A549 (cell line): Measurements from ENCODE around the gene PRLR. TPM values are rescaled to one million over a fixed set of nuclear protein-coding genes. Genes with fewer than 3 reads are reported as not detected.
A peak's percentile ranks its signal among the peaks of the same experiment; 100 is the strongest.

Experiments
- ATAC-seq, 2 experiments: fragments of 200-7000 bp in 1 of 2; fragments of >200 bp in 1 of 2; cut with Nextera tagmentation in 1 of 2; cut with Tn5 transposase in 1 of 2; 3 replicates each; pipeline versions ENCODE4 v1.8.0 to v1.9.1; 2018 to 2020; ENCODE audit warnings: mild to moderate bottlenecking in 1 of 2, moderate library complexity in 1 of 2
- CTCF ChIA-PET: fragments of 300-600 bp; sonication (Branson Sonifier 250); formaldehyde crosslinking; extraction: SDS; loops from one replicate; lab custom pipeline; 2021; ENCODE audit warnings: antibody characterized with exemption, inconsistent platforms; lab: Yijun Ruan, JAX
- POLR2A ChIA-PET: fragments of 350-600 bp; formaldehyde crosslinking; extraction: SDS; loops from one replicate; lab custom pipeline; 2021; ENCODE audit warnings: antibody characterized with exemption, inconsistent platforms; lab: Yijun Ruan, JAX
- DNase-seq, 2 experiments: peaks; one replicate each; pipeline versions ENCODE4 v3.0.0 to v3.0.0-alpha.2; 2011 to 2016; ENCODE audit warnings: low read depth in 1 of 2, low spot score in 1 of 2
- FAIRE-seq: peaks from 2 replicates; lab custom pipeline; 2011; peaks lifted over from hg19 to GRCh38; lab: Jason Lieb, UNC
- H3K27ac ChIP-seq, 2 experiments: fragments of >200 bp; sonication (Bioruptor Twin); formaldehyde crosslinking; 3 replicates each; pipeline ENCODE4 v1.5.1; 2016 to 2017
- H3K4me1 ChIP-seq: fragments of >200 bp; sonication (Bioruptor Twin); formaldehyde crosslinking; 3 replicates; pipeline ENCODE4 v1.6.1; 2016
- H3K4me2 ChIP-seq: fragments of >200 bp; sonication (Bioruptor Twin); formaldehyde crosslinking; 3 replicates; pipeline ENCODE4 v1.6.1; 2016
- H3K4me3 ChIP-seq: fragments of >200 bp; sonication (Bioruptor Twin); formaldehyde crosslinking; 3 replicates; pipeline ENCODE4 v1.5.1; 2016
- H3K9me3 ChIP-seq: fragments of >200 bp; sonication (Bioruptor Twin); formaldehyde crosslinking; 3 replicates; pipeline ENCODE4 v1.6.1; 2016
- ATOH8 ChIP-seq: fragments of 250-450 bp; sonication (Bioruptor Pico); IDR thresholded peaks from 2 replicates; pipeline ENCODE4 v1.5.0; 2020; ENCODE audit warnings: low read depth, mild to moderate bottlenecking, moderate library complexity
- BHLHE40 ChIP-seq: IDR thresholded peaks from 2 replicates; pipeline ENCODE4 v1.6.1; 2012; ENCODE audit warnings: low read depth, low read length, inconsistent platforms
- ELK1 ChIP-seq: fragments of 150-350 bp; IDR thresholded peaks from 2 replicates; pipeline ENCODE4 v1.6.1; 2014; ENCODE audit warnings: low read depth, mild to moderate bottlenecking, low read length
- HEYL ChIP-seq: fragments of 250-450 bp; sonication (Bioruptor Pico); IDR thresholded peaks from 2 replicates; pipeline ENCODE4 v1.8.0; 2021; ENCODE audit warnings: mild to moderate bottlenecking, moderate library complexity
- HMGXB4 ChIP-seq: fragments of 250-450 bp; sonication (Bioruptor Pico); IDR thresholded peaks from 2 replicates; pipeline ENCODE4 v1.5.0; 2021; ENCODE audit warnings: mild to moderate bottlenecking, moderate library complexity, borderline replicate concordance
- HOXA7 ChIP-seq: fragments of 250-450 bp; sonication (Bioruptor Pico); IDR thresholded peaks from 2 replicates; pipeline ENCODE4 v1.5.0; 2020; ENCODE audit warnings: mild to moderate bottlenecking, moderate library complexity
- HOXB5 ChIP-seq: fragments of 250-450 bp; sonication (Bioruptor Pico); IDR thresholded peaks from 2 replicates; pipeline ENCODE4 v1.5.0; 2020; ENCODE audit warnings: mild to moderate bottlenecking, moderate library complexity
- KDM1A ChIP-seq: fragments of 200-600 bp; sonication (generic); IDR thresholded peaks from 2 replicates; pipeline ENCODE4 v1.6.1; 2016; ENCODE audit warnings: low read depth, mild to moderate bottlenecking
- NFE2L2 ChIP-seq: fragments of 150-350 bp; conservative IDR thresholded peaks from 2 replicates; pipeline ENCODE4 v1.6.1; 2014; ENCODE audit warnings: low read length
- NR3C1 ChIP-seq: fragments of >200 bp; sonication (Bioruptor Twin); formaldehyde crosslinking; IDR thresholded peaks from 3 replicates; pipeline ENCODE4 v1.6.1; 2017
- PBX3 ChIP-seq: IDR thresholded peaks from 2 replicates; pipeline ENCODE4 v1.6.1; 2012
- POLR2A ChIP-seq: IDR thresholded peaks from 2 replicates; pipeline ENCODE4 v1.6.1; 2012; ENCODE audit warnings: mild to moderate bottlenecking, low read length
- POLR2AphosphoS2 ChIP-seq: conservative IDR thresholded peaks from 2 replicates; pipeline ENCODE4 v1.6.1; 2012; ENCODE audit warnings: low read length, improper control_type of control experiment, inconsistent platforms
- RCOR1 ChIP-seq: fragments of 150-350 bp; IDR thresholded peaks from 2 replicates; pipeline ENCODE4 v1.6.1; 2014; ENCODE audit warnings: antibody characterized with exemption, low read length, low read depth
- REST ChIP-seq: fragments of 200-600 bp; sonication (generic); IDR thresholded peaks from 2 replicates; pipeline ENCODE4 v1.6.1; 2016; ENCODE audit warnings: antibody characterized with exemption, mild to moderate bottlenecking, moderate library complexity
- RNF2 ChIP-seq: fragments of 200-600 bp; sonication (generic); IDR thresholded peaks from 2 replicates; pipeline ENCODE4 v1.6.1; 2016; ENCODE audit warnings: low read depth, mild to moderate bottlenecking, antibody characterized with exemption, moderate library complexity, borderline replicate concordance
- TP53 ChIP-seq: fragments of 250-450 bp; sonication (Bioruptor Pico); IDR thresholded peaks from 2 replicates; pipeline ENCODE4 v1.5.0; 2021; ENCODE audit warnings: mild to moderate bottlenecking, moderate library complexity
- USF2 ChIP-seq: fragments of 450-650 bp; IDR thresholded peaks from 2 replicates; pipeline ENCODE4 v1.6.1; 2014; ENCODE audit warnings: antibody characterized with exemption
- ZC3H11A ChIP-seq: fragments of 450-650 bp; IDR thresholded peaks from 2 replicates; pipeline ENCODE4 v1.6.1; 2014; ENCODE audit warnings: antibody characterized with exemption, mild to moderate bottlenecking
- ZFP36 ChIP-seq: fragments of 450-650 bp; IDR thresholded peaks from 2 replicates; pipeline ENCODE4 v1.6.1; 2014; ENCODE audit warnings: borderline replicate concordance; ENCODE audit not compliant: partially characterized antibody
- ZNF302 ChIP-seq: fragments of 250-450 bp; sonication (Bioruptor Pico); IDR thresholded peaks from 2 replicates; pipeline ENCODE4 v1.9.0; 2021; ENCODE audit warnings: inconsistent platforms, mild to moderate bottlenecking, moderate library complexity
- ZSCAN20 ChIP-seq: fragments of 250-450 bp; sonication (Bioruptor Pico); IDR thresholded peaks from 2 replicates; pipeline ENCODE4 v1.8.0; 2022; ENCODE audit warnings: mild to moderate bottlenecking, moderate library complexity
- WGBS: methylation state at CpG from one replicate; pipeline ENCODE4 v1.1.6; 2017; ENCODE audit errors: missing lambda C conversion rate; 5-methylcytosine and 5-hydroxymethylcytosine counted together
- polyA plus RNA-seq, 4 experiments: library from polyadenylated mRNA; depleted of rRNA in 3 of 4; stranded (reverse); fragments of >200 nt; fragmentation: RNase III in 1 of 4; extraction: RNeasy Plus Mini Kit Qiagen cat#74134 plus additional on column Dnase treatment in 1 of 4; gene quantifications; 2 replicates in 3 of 4; 3 replicates in 1 of 4; pipeline ENCODE4 v1.2.3, GENCODE V29; 2011 to 2017

PRLR gene
- polyA plus RNA-seq, 2 of the 4 experiments (the other 2 are of a cell fraction): 0.09 TPM; not detected in 1

- FAIRE-seq (no peak), DNase-seq (no peak), ATAC-seq (no peak)
- POLR2A ChIA-PET: no interaction called here
- CTCF ChIA-PET: interaction anchor here (1.5 kb wide), 1 partner anchor 46 kb away, joined by 4 read pairs; no protein-coding TSS in a partner anchor
- WGBS: 0% methylated on average over 1 of the region's 1 CpG
- no peak overlapping the region for H3K4me2 ChIP-seq
- no peaks in the 10 kb centered on the region for H3K4me1 ChIP-seq
- H3K9me3 ChIP-seq: no peaks in the 10 kb centered on the region
- H3K27ac ChIP-seq: no peak overlapping the region
- TF ChIP-seq ZC3H11A: no peak
- no peak for TF ChIP-seq ZSCAN20
- TF ChIP-seq USF2: 0 out of 2 replicates have a peak, but pooled peaks have one; percentile 7
- H3K4me3 ChIP-seq: no peak overlapping the region
These were observed 181.4 kb downstream of the PRLR start for GRCh38 chr5:35048910-35049309.

GRCh38 chr5:35047785-35048404 lies 182.4 kb downstream of the PRLR start, which contains the start of gene AGXT2:
AGXT2 (minus strand) TSS chr5:35047949; CDS start chr5:35047892, 57 bp downstream.
- H3K4me1 ChIP-seq: no peaks in the 10 kb centered on the region
- H3K4me2 ChIP-seq: no peak within 1 kb of the TSS
- FAIRE-seq (no peak), DNase-seq (no peak), ATAC-seq (no peak)
- H3K4me3 ChIP-seq: no peak within 1 kb of the TSS
- no peak within 1 kb of the TSS for H3K27ac ChIP-seq
- TF ChIP-seq HEYL (CRISPR knock-in tag): no peak
- no peak for TF ChIP-seq RNF2
- no peak for TF ChIP-seq HOXA7 (CRISPR knock-in tag)
- TF ChIP-seq ZC3H11A: no peak
- TF ChIP-seq NFE2L2: no peak
- TF ChIP-seq NR3C1: no peak
- TF ChIP-seq USF2: no peak
- no peak for TF ChIP-seq HOXB5 (CRISPR knock-in tag)
- TF ChIP-seq REST: no peak
- TF ChIP-seq ZFP36: no peak
- TF ChIP-seq POLR2AphosphoS2: no peak
- no peak for TF ChIP-seq ZNF302 (CRISPR knock-in tag)
- TF ChIP-seq HMGXB4 (CRISPR knock-in tag): no peak
- no peaks in the 10 kb centered on the region for H3K9me3 ChIP-seq
- CTCF ChIA-PET: interaction anchor here (1.5 kb wide), 1 partner anchor 45 kb away, joined by 4 read pairs; no protein-coding TSS in a partner anchor
- WGBS: 42% methylated on average over 8 of the region's 8 CpGs
- POLR2A ChIA-PET: no interaction called here

- no peak; a peak in 1 of 6 replicates for ATAC-seq
- WGBS: 24% methylated on average over 4 of the region's 4 CpGs
- no peak for DNase-seq
These were observed 183.5 kb downstream of the PRLR start for GRCh38 chr5:35046774-35047173.

More at GRCh38 chr5:35046774-35047173, 183.5 kb downstream of the PRLR start:
- H3K4me3 ChIP-seq: no peak overlapping the region
- H3K4me1 ChIP-seq: no peaks in the 10 kb centered on the region
- H3K27ac ChIP-seq: no peak overlapping the region
- FAIRE-seq: no peak
- POLR2A ChIA-PET: no interaction called here
- H3K4me2 ChIP-seq: no peak overlapping the region
- CTCF ChIA-PET: no interaction called here
- no peak for TF ChIP-seq POLR2A
- no peak for TF ChIP-seq TP53 (CRISPR knock-in tag)
- no peak for TF ChIP-seq KDM1A
- TF ChIP-seq BHLHE40: no peak
- TF ChIP-seq POLR2AphosphoS2: no peak
- TF ChIP-seq ZNF302 (CRISPR knock-in tag): no peak
- no peak for TF ChIP-seq ELK1
- no peak for TF ChIP-seq RCOR1
- no peak for TF ChIP-seq ATOH8 (CRISPR knock-in tag)
- TF ChIP-seq HOXA7 (CRISPR knock-in tag): no peak
- no peak for TF ChIP-seq PBX3
- no peaks in the 10 kb centered on the region for H3K9me3 ChIP-seq
